ENCODE measurements around the gene L3MBTL2.

Gene L3MBTL2

DNA sequence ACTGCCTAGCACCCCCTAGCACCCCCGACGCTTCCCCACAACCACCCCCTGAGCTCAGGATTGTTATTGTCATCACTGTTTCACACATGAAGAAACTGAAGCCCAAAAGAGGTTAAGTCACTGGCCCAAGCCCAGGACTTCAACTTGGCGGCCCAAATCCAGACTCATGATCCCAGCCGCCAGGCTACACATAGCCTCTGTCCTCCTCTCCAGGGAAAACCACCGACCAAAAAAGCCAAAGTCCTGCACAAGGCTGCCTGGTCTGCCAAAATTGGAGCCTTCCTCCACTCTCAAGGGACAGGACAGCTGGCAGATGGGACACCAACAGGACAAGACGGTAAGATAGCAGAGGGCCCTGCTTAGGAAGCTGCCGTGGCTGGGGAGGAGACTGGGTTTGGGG lies 10.8 kb downstream of the L3MBTL2 start:
- DNase-seq, result no peak

DNA sequence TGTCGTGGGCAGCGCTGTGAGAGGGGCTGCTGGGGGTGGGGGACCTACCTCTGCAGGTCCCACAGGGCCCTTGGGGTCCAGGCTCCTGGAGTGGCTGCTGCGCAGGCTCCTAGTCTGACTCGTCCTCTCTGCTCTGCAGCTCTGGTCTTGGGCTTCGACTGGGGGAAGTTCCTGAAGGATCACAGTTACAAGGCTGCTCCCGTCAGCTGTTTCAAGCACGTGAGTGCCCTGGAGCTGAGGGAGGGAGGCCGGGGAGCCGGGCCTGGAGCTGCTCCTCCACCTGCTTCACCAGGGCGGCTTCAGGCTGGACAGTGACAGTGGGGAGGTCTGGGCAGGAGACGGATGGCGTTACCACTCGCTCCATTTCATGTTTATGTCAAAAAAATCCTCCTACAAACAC lies 11.9 kb downstream of the L3MBTL2 start:
- DNase-seq, result peak; percentile 28 to 42 (median 32)

DNA sequence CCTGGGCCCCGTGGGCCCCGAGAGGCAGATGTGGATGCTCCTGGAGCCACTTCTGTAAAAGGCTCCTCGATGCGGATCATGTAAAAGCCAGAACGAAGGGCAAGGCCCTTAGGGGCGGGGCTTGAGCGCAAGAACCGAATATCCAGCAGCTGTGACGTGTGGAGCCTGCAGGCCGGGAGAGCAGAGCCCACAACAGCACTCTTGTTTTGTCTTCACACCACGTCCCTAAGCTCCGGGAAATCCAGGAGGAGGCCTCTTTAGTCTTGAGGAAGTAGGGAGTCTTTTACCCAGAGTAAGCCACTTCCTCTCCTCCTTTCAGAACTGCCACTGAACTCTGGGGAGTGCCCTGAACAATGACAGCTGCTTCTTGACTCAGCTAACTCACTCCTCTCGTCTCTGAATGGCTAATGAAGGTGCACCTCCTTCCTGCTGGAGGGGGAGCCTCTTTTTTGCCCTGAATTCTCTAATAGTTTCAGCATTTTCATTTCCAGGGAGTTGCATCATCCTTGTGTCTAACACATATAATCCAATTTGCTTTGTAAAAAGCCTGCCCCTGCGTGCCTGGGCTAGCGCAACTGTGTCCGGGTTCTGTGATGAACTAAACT lies 12.5 kb downstream of the L3MBTL2 start:
- DNase-seq, result peak; percentile 92 to 98 (median 95)

DNA sequence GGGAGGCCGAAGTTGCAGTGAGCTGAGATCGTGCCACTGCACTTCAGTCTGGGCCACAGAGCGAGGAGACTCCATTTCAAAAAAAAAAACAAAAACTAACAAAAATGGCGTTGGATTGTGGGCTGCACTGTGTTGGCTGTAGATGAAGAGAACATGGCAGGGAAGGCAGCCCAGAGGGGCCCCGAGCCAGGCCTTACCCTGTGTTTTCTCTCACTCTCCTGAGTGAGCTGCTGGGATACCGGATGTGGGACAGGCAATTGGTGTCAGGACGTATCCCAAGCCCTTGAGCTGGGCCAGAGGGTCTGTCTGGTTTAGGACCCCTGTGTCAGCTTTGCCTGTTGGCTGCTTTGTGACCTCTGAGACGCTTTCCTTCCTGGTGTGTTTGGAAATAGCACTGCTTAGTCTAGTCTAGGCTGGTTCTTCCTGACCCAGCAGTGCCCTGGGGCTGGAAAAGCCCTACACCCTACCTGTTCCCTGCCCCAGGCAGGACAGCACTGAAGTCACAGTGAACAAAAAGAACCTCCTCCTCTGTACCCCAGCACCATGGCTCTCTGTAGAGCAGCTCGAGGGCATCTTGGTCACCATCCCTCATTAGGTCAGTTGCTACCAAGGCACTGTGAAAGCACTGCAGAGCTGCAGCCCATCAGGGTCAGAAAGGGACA lies 17.9 kb downstream of the L3MBTL2 start:
- DNase-seq, result no peak

DNA sequence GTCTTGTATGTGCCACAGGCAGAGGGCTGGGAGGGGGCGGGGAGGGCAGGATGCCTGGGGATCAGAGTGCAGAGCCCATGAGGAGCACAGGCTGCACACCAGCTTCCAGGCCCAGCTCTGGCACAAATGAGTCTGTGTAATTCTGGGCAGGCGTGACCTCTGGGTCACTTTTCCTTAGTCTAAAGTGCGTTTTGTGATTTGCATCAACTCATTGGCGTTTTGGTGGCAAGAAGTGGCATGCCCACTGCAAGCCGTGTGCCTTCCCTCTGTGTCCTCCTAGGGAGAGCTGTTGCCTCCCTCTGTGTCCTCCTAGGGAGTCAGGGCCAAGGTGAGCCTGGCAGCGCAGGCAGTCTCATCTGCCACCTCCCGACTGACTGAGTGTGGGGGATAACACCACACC lies 18.4 kb downstream of the L3MBTL2 start:
- no peak for DNase-seq

DNA sequence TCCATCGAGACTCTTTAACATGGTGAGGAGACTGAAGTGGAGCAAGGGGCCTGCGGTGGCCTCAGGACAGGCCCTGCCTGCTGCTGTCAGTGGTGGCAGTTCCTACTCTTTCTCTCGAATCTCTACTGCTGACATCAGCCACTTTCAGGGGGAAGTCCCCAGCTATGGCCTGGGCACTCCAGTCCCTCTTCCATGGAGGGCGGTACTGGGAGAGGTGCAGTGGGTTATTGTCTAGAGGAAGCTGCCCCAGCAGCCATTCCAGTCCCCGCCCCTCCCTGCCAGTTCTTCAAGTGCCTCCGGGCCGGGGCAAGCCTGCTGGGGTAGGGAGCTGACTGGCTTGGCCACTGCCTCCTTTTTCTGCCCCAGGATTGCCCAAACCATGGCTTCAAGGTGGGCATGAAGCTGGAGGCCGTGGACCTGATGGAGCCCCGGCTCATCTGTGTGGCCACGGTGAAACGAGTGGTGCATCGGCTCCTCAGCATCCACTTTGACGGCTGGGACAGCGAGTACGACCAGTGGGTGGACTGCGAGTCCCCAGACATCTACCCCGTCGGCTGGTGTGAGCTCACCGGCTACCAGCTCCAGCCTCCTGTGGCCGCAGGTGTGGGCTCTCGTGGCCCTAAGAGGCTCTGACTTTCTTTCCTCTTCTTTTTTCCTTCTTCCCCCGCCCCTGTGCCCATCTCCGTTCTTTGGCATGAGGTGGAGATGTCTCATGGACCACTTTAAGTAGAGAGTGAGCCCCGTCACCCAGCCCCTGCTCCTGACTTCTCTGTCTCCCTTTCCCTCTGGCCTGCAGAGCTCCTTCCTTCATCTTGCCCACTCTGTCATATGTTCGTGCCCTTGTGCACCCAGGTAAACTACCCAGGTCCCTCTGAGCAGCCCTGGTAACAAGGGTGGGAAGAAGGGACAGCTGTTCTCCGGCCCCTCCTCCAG lies 21.9 kb downstream of the L3MBTL2 start:
- peak; percentile 54 to 67 (median 62) for DNase-seq

DNA sequence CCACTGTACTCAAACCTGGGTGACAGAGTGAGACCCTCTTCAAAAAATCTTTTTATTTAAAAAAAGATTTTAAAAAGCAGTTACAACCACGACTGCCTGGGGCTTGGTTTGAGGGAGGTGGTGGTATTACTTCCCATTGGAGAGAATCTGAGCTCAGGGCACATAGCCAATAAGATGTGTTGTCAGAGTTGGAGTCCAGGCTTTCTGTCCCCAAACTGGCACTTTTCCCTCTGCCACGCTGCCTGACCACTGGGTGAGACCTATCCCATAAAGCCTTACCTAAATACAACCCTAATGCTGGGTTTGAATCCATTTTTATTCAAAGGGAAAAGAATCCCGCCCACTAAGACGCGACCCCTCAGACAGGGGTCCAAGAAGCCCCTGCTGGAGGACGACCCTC lies 24.1 kb downstream of the L3MBTL2 start:
- DNase-seq, result no peak

DNA sequence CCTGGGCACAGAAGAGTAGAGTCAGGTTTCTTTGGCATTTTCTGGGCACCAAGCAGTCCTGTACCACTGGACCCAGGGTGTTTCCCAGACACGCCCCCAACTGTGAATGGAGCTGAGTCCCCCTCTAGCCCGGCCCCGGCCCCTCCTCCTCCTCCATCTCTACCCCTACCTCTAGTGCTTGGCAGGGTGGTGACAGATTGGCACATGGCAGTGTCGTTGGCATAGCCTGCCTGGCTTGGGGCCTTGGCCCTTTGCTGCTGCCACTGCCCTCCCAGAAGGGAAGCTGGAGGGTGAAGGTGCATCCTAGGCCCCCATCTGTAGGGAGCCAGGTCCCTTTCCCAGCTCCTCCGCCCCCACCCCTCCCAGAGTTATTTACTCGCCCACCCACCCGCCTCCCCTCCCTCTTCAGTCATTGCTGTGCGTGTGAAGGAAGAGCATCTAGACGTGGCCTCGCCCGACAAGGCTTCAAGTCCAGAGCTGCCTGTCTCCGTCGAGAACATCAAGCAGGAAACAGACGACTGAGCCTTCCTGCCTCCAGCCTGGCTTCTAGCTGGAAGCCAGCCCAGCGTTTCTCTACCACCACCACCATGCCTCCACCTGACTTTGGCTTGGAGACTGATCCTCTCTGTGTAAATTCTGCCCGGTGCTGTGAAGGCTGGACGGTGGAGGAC lies 24.8 kb downstream of the L3MBTL2 start:
- no peak for DNase-seq

DNA sequence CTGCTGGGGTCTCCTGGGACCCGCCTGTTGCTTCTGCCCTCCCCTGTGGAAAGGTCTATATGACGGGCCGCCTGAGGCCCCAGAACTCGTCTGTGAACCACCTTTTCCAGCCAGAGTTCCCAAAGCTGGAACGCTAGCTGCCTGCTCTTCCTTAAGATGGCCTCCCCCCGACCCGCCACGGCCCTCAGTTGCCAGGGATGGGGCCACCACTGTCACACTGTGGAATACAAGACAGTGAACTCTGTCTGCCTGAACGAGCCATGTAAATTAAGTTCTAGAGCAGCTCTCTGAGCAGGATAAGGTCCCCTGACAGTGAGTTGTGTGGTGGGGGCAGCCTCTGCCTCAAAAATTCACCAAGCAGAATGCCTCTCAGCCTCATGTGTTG lies 25.3 kb downstream of the L3MBTL2 start:
- no peak for DNase-seq

DNA sequence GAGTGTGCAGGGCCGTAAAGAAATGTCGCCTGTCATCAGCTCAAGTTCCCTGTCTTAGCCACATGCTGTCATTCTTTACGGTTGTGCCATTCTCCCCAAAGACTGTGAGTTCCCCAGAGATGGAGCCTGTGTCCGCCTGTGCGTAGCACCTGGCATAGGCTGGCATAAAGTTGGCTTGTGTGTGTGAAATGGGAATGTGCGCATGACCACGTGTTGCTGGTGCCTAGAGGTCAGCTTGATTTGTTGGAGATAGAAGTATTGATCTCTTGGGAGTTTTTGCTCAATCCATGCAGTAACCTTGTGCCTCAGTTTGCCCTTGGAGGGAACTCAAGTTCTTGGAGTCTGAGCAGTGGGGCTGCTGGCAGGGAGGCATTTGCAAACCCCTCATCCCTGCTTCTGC lies 26.3 kb downstream of the L3MBTL2 start:
- DNase-seq, result no peak

DNA sequence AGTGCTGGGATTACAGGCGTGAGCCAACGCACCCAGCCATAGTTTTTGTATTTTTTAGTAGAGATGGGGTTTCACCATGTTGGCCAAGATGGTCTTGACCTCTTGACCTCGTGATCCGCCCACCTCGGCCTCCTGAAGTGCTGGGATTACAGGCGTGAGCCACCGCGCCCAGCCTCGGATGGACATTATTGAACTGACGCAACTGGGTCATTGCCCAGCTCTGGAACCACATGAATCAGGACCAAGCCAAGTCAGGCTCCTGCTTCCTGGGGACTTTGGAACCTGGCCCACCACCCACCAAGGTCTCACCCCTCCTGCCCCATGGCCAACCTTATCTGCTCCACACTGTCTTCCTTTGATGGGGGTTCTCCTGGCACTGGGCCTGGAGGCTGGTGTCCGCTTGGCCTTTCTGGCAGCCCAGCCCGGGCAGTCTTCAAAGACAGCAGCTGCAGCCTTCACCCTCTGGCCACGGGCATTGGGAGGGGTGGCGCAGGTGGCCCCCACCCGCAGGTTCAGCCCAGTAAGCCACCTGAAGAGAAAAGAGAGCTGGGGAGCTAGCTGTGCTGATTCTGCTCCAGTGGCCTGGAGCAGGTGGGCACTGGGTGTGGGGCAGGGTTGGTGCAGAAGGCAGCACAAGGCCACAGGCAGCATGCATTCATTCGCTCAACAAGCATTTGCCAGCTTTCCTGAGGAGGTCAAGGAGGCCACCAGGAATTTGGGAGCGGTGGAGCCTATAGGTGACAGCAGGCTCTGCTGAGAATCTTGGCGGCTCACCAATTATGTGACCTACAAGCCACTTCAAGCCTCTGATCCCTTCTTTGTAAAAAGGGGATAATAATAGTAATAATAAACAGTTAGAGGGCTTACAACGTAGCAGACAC lies 29.9 kb downstream of the L3MBTL2 start:
- DNase-seq, result no peak

DNA sequence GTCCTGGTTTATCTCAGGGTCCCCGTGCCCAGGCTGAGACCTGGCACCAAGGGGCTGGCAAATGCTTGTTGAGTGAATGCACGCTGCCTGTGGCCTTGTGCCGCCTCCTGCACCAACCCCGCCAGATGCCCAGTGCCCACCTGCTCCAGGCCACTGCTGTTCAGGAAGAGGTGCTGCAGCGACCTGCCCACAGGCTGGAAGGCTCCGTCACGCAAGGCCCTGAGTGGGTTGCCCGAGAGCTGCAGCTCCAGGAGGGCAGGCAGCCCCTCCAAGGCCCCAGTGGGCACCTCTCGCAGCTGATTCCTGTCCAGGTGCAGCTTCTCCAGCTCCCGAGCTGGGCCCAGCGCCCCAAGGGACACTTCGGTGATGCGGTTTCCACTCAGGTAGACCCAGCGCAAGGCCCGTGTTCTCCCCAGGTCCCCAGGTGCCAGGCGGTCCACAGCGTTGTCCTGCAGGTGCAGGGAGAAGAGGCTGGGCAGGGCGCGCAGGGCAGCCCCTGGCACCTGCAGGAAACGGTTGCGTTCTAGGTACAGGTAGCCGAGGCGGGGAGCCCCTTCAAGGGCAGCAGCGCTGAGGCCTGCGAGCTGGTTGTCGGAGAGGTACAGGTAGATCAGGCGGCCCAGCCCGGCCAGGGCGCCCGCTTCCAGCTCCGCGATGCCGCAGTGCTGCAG lies 32.1 kb downstream of the L3MBTL2 start:
- DNase-seq, result no peak

DNA sequence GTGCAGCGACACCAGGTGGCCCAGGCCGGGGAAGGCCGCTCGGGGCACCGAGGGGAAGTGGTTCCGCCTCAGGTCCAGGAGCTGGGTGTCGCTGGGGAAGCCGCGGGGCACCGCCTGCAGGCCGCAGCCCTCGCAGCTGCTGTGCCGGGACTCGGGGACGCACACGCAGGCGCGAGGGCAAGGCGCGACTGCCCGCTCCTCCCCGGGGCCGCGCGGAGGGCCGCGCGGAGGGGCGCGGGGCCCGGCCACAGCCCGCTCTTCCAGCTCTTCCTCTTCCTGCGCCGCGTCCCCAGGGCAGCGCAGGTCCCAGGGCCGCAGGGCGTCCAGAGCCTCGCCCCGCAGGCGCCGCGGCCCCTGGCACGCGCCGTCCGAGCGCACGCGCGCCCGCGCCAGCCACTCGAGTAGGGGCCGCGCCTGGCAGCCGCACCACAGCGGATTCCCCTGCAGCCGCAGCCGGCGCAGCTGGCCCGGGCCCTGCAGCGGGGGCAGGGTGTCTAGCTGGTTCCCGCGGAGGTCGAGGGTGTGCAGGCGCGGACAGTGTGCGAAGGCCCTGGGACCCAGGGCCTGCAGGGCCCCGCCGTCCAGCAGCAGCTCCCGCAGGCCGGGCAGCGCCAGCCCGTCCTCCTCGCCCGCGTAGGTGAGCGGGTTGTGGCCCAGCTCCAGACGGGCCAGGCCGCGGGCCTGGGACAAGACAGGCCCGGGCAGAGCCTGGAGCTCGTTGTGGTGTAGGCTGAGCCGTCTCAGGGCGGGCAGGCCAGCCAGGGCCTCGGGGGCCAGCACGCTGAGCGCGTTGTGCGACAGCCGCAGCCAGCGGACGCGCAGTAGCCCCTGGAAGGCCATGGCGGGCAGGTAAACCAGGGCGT lies 32.8 kb downstream of the L3MBTL2 start:
- peak; percentile 67 to 83 (median 72) for DNase-seq

DNA sequence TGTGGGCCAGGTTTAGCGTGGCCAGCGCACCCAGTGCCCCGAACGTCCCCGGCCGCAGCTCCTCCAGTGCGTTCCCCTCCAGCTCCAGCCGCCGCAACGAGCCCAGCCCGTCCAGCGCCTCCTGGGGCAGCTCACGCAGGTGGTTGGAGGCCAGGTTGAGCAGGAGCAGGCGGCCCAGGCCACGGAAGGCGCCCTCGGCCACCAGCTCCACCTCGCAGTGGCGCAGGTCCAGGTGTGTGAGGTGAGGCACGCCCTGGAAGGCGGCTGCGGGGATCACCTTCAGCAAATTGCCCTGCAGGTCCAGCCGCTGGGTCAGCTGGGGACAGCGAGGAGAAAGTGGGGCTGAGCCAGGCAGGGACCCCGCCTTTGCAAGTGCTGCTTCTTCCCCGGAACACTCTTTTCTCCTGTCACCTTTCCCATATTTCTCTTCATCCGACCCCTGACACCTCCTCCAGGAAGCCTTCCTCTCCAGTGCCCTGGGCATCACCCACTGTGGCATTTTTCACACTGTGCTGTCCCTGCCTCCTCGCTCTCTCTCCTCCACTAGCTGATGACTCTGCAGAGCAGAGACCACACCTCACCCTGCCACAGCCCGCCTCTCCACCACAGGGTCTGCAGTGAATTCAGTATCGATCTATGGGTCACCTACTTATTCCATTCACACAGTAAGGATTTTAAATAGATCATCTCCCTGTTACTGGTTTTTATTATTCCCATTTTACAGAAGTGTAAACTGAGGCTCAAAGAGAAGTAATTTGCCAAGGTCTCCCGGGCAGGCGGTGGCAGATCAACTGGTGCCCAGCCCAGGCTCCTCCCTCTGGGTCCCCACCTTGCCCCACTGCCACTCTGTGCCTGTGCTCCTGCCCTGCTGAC lies 33.7 kb downstream of the L3MBTL2 start:
- DNase-seq, result no peak

DNA sequence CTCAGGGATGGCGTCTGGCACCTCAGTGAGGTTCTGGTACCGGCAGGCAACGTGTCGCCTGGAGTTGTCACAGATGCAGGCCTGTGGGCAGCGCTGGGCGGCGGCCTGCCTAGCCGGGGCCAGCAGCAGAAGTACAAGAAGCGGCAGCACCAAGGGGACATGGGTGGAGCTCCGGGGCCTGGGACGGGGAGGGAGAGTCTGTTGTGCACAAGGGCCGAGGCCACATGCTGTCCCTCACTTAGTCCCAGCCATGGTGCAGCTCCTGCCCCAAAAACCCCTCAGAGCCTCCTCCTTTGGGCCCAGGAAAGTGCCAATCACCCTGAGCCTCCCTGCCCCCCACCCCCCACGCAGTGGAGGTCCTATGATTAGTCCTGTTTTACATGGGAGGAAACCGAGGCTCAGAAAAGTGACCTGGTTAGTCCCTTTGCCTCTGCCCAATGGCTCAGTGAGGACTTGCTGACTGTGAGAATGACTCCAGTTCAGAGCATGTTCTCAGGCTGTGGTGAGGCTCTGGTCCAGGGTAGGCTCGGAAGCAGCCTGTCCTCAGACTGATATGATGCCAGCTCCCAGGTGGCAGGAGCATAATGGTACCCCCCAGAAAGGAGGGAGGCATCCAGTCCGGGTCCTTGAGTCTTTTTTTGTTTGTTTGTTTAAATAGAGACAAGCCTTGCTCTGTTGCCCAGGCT lies 34.5 kb downstream of the L3MBTL2 start:
- no peak for DNase-seq

DNA sequence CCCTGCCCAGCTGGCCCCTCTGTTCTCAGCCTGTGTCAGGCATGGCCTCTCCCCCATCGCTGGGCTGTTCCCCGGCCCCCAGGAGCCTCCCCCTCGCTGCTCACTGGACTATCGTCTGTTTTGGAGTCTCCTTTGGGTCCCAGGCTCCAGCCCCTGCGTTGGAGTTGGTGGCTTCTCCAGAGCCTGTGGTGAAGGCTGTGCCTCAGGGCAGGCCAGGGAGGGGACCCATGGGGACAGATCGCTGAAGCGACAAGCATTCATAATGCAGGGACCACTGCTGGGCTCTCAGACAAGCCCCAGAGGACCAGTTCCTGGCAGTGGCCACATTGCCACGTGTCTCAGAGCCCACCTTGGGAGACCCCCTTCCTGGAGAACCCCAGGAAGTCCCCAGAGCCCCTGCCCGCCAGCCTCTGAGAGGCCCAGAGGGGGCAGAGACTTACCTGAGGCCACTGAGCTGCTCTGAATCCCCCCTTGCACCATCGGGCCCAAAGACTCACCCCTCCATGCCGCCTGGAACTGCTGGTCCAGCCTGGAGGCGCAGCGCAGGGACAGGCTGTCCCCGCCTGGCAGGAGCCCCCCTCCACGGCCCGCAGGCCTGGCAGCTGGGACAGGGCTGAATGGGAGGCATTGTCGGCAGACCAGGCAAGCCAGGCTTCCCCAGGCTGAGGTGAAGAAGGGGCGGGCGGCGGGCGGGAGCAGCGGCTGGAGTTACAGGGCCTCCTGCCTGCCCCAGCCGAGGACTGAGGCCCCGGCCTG lies 35.4 kb downstream of the L3MBTL2 start, which contains the start of gene CHADL:
Gene CHADL (minus strand): TSS at position 555 of the 756 bp plus-strand sequence. CDS start 50 bp downstream, at position 505.
- DNase-seq, result no peak

DNA sequence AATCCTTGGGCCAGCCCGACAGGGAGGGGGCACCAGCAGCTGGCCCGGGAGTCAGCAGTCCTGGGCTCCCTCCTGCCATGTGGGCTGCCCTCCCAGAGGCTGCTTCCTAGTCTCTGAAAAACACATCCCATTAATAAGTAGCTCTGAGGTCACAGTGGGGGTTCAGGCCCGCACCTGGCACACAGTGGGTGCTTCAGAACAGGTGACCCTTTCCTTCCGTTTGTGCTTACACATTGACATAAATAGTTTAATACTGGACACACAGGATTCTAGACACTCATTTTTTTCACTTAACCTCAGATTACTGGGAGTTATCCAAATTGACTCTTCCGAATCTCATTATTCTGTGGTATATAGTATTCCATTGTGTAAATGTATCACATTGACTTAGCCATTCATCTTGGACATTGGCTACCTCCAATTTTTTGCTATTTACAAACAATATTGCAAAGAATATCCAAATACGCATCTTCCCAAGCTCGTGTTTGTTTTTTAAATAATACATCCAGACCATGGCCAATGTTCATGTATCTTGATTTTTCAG lies 36.1 kb downstream of the L3MBTL2 start:
- no peak for DNase-seq
